Measurements from ENCODE around the gene SSTR3.

SSTR3 gene

DNA sequence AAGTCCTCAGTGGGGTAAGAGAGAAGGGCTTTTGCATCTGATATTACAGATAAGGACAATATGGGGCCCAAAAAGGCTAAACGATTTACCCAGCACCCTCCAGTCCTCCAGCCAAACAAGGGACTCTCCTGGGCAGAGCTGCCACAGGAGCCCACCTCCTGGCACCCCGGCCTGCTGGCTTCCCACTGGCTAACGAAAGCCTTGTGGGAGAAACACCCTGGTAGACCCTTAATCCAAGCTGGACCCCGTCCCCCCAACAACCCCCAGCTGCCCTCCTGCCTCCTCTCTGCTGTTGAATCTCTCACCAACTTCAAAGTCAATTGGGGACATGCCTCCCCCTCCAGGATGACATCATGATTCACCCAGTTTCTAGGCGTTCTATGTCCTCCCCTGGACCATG, 35.1 kb downstream of the SSTR3 start:
- H3K9ac ChIP-seq (ENCODE audit: low read length): no peak overlapping the region
- H3K36me3 ChIP-seq (replicated peaks; ENCODE audit: insufficient read depth, low read length): no peaks in the 10 kb centered on the region
- no peaks in the 10 kb centered on the region for H3K79me2 ChIP-seq (ENCODE audit: low read length)
- TF ChIP-seq, protein P1, sequence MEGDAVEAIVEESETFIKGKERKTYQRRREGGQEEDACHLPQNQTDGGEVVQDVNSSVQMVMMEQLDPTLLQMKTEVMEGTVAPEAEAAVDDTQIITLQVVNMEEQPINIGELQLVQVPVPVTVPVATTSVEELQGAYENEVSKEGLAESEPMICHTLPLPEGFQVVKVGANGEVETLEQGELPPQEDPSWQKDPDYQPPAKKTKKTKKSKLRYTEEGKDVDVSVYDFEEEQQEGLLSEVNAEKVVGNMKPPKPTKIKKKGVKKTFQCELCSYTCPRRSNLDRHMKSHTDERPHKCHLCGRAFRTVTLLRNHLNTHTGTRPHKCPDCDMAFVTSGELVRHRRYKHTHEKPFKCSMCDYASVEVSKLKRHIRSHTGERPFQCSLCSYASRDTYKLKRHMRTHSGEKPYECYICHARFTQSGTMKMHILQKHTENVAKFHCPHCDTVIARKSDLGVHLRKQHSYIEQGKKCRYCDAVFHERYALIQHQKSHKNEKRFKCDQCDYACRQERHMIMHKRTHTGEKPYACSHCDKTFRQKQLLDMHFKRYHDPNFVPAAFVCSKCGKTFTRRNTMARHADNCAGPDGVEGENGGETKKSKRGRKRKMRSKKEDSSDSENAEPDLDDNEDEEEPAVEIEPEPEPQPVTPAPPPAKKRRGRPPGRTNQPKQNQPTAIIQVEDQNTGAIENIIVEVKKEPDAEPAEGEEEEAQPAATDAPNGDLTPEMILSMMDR (IDR thresholded peaks at IDR 0.05; ENCODE audit: low read length): no peak
- TF ChIP-seq EZH2 (optimal IDR thresholded peaks at IDR 0.05; ENCODE audit: low read depth, low read length) (no peak), EZH2phosphoT487 (IDR thresholded peaks at IDR 0.05; ENCODE audit: low read length) (no peak)
- no peaks in the 10 kb centered on the region for H3K9me3 ChIP-seq (replicated peaks; ENCODE audit: insufficient read depth, low read length)
- no peak overlapping the region for H3K4me2 ChIP-seq (ENCODE audit: low read depth, low read length)
- no peaks in the 10 kb centered on the region for H3K9me2 ChIP-seq (replicated peaks; ENCODE audit: insufficient read depth, low read length)
- H3K4me3 ChIP-seq (ENCODE audit: low read length): no peak overlapping the region
- H3K27ac ChIP-seq (ENCODE audit: low read length): no peak overlapping the region
- DNase-seq: no peak
- H3K27me3 ChIP-seq (replicated peaks; ENCODE audit: insufficient read depth, low read length): peaks cover 68% of the 10 kb centered on the region
- H3F3A ChIP-seq (ENCODE audit: insufficient read depth, low read length): no peaks in the 10 kb centered on the region
- no peaks in the 10 kb centered on the region for H3K4me1 ChIP-seq (ENCODE audit: low read length)
- no peak overlapping the region for H2AFZ ChIP-seq (ENCODE audit: low read length)
- no peaks in the 10 kb centered on the region for H4K20me1 ChIP-seq (ENCODE audit: insufficient read depth, low read length)

DNA sequence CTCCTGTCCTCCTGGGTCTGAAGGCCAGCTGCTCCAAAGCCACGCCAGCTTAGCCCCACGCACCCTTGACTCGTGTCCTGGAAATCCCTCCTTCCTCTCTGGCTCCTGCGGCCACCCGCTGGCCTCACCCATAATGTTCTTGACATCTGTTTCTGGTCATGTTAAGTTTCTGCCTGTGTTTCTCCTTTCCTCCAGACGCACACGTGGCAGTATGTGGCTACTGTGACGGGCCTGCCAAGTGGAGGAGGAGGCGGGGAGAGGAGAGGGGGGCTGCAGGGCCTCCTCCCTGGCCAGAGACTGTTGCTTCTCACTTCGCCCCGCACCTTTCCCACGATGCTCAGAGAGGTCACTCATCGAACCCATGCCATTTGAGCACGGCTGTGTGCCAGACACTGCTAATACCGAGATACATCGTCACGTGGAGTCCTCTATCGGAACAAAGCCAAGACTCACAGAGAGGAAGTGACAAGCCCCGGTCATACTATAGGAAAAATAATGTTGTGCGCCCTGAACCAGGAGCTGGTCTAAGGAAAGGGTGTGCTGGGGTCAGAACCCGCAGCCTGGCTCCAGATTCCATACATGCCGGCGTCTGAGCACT, 35.7 kb downstream of the SSTR3 start:
- no peaks in the 10 kb centered on the region for H3K9me2 ChIP-seq (replicated peaks; ENCODE audit: insufficient read depth, low read length)
- H3K27me3 ChIP-seq (replicated peaks; ENCODE audit: insufficient read depth, low read length): peaks cover 75% of the 10 kb centered on the region
- no peak overlapping the region for H3K9ac ChIP-seq (ENCODE audit: low read length)
- no peaks in the 10 kb centered on the region for H3K79me2 ChIP-seq (ENCODE audit: low read length)
- no peaks in the 10 kb centered on the region for H3K9me3 ChIP-seq (replicated peaks; ENCODE audit: insufficient read depth, low read length)
- H3K4me3 ChIP-seq (ENCODE audit: low read length): no peak overlapping the region
- H3K36me3 ChIP-seq (replicated peaks; ENCODE audit: insufficient read depth, low read length): no peaks in the 10 kb centered on the region
- H4K20me1 ChIP-seq (ENCODE audit: insufficient read depth, low read length): no peaks in the 10 kb centered on the region
- no peaks in the 10 kb centered on the region for H3K4me1 ChIP-seq (ENCODE audit: low read length)
- H2AFZ ChIP-seq (ENCODE audit: low read length): no peak overlapping the region
- H3K4me2 ChIP-seq (ENCODE audit: low read depth, low read length): no peak overlapping the region
- H3K27ac ChIP-seq (ENCODE audit: low read length): no peak overlapping the region
- TF ChIP-seq, protein P1 (IDR thresholded peaks at IDR 0.05; ENCODE audit: low read length): no peak
- TF ChIP-seq EZH2phosphoT487 (IDR thresholded peaks at IDR 0.05; ENCODE audit: low read length) (no peak), EZH2 (optimal IDR thresholded peaks at IDR 0.05; ENCODE audit: low read depth, low read length) (no peak)
- H3F3A ChIP-seq (ENCODE audit: insufficient read depth, low read length): no peaks in the 10 kb centered on the region
- DNase-seq: no peak

DNA sequence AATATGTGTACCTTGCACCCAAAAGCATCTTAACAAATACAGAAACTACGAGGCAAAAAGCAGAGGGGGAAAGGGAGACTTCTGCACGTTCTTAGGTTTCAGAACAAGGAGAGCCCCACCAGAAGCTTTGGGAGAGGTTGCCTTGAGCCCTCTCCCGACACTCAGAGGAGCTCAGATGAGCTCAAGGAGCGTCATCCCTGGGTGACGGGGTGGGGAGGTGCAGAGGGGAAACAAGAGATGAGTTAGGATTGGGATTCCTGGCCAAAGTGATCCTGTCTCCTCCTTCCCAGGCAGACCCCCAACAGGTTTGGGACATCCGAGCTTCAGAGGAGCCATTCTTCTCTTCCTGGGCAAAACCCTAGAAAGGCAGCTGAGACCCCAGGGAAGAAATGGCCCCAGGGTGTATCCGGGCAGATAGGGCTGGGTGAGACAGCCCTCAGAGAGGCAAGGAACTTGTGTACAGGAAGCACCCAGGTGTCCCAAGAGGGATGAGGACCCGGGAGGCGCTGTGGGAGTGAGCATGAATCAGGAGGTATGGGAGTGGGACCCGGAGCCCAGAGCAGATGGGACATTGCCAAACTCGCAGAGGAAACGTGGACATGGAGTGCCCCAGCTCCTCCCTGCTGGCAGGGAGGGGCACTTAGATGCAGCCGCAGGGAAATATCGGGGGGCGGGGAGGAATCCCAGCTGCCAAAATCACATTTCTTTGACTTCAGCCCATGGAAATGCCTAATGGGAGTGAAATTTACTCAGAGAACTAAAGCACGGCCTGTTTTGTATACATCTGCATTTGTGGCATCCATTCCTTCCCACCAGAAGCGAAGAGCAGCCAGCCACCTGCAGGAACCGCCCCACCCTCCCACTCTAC, 36.6 kb downstream of the SSTR3 start:
- no peaks in the 10 kb centered on the region for H3K9me2 ChIP-seq (replicated peaks; ENCODE audit: insufficient read depth, low read length)
- peaks cover 75% of the 10 kb centered on the region for H3K27me3 ChIP-seq (replicated peaks; ENCODE audit: insufficient read depth, low read length)
- H3K27ac ChIP-seq (ENCODE audit: low read length): no peak overlapping the region
- H3K9me3 ChIP-seq (replicated peaks; ENCODE audit: insufficient read depth, low read length): no peaks in the 10 kb centered on the region
- no peaks in the 10 kb centered on the region for H4K20me1 ChIP-seq (ENCODE audit: insufficient read depth, low read length)
- H3K4me1 ChIP-seq (ENCODE audit: low read length): no peaks in the 10 kb centered on the region
- no peak overlapping the region for H3K9ac ChIP-seq (ENCODE audit: low read length)
- H3K4me3 ChIP-seq (ENCODE audit: low read length): no peak overlapping the region
- no peak overlapping the region for H3K4me2 ChIP-seq (ENCODE audit: low read depth, low read length)
- H2AFZ ChIP-seq (ENCODE audit: low read length): no peak overlapping the region
- no peaks in the 10 kb centered on the region for H3K36me3 ChIP-seq (replicated peaks; ENCODE audit: insufficient read depth, low read length)
- H3K79me2 ChIP-seq (ENCODE audit: low read length): no peaks in the 10 kb centered on the region
- TF ChIP-seq EZH2phosphoT487 (IDR thresholded peaks at IDR 0.05; ENCODE audit: low read length): no peak
- TF ChIP-seq, protein P1 (IDR thresholded peaks at IDR 0.05; ENCODE audit: low read length): no peak
- no peak for TF ChIP-seq EZH2 (optimal IDR thresholded peaks at IDR 0.05; ENCODE audit: low read depth, low read length)
- no peak for DNase-seq
- no peaks in the 10 kb centered on the region for H3F3A ChIP-seq (ENCODE audit: insufficient read depth, low read length)

Data from MM.1S (cell line).